CD14-positive monocyte (primary cell): ENCODE results near the gene JMJD6. TPM values are rescaled to one million over a fixed set of nuclear protein-coding genes. Genes with fewer than 3 reads are reported as not detected.

ENCODE experiments used
- DNase-seq, 3 donors: peaks; one replicate each; pipeline ENCODE4 v3.0.0-alpha.2; 2011 to 2022
- H2AFZ ChIP-seq: 2 replicates; pipeline ENCODE4 v1.6.0; 2012; ENCODE audit warnings: mild to moderate bottlenecking, low read depth, low read length, inconsistent platforms; ENCODE audit not compliant: insufficient read depth, poor library complexity, severe bottlenecking
- H3K27ac ChIP-seq, 2 donors: 1 replicate in 1 of 2; 2 replicates in 1 of 2; pipeline ENCODE4 v1.5.1; 2012 to 2013; ENCODE audit warnings: low read length in 2 of 2, control low read depth in 1 of 2, inconsistent platforms in 1 of 2, low read depth in 1 of 2, mild to moderate bottlenecking in 1 of 2
- H3K27me3 ChIP-seq, 2 donors: one replicate each; pipeline versions ENCODE4 v1.6.0 to v1.6.1; 2011 to 2013; ENCODE audit warnings: low read length in 2 of 2; ENCODE audit not compliant: control insufficient read depth in 2 of 2, insufficient read depth in 2 of 2
- H3K36me3 ChIP-seq, 2 donors: replicated peaks in 1 of 2; 1 replicate in 1 of 2; 2 replicates in 1 of 2; pipeline versions ENCODE4 v1.5.1 to v1.6.1; 2012 to 2013; ENCODE audit warnings: low read length in 2 of 2, control low read depth in 1 of 2, inconsistent platforms in 1 of 2, mild to moderate bottlenecking in 1 of 2; ENCODE audit not compliant: insufficient read depth in 2 of 2, control insufficient read depth in 1 of 2
- H3K4me1 ChIP-seq, 2 donors: 1 replicate in 1 of 2; 2 replicates in 1 of 2; pipeline versions ENCODE4 v1.5.1 to v1.6.1; 2012 to 2013; ENCODE audit warnings: low read length in 2 of 2, control low read depth in 1 of 2, inconsistent platforms in 1 of 2, mild to moderate bottlenecking in 1 of 2, moderate library complexity in 1 of 2; ENCODE audit not compliant: insufficient read depth in 2 of 2, control insufficient read depth in 1 of 2
- H3K4me2 ChIP-seq: replicated peaks from 2 replicates; pipeline ENCODE3; 2012; ENCODE audit warnings: low read length, moderate library complexity, mild to moderate bottlenecking; ENCODE audit not compliant: poor library complexity, severe bottlenecking; ENCODE audit errors: extremely low read depth
- H3K4me3 ChIP-seq, 3 experiments: fragments of 200-600 bp in 1 of 3; sonication (generic) in 1 of 3; replicated peaks in 1 of 3; 1 replicate in 2 of 3; 2 replicates in 1 of 3; pipeline ENCODE4 v1.5.1; 2011 to 2013; ENCODE audit warnings: low read length in 3 of 3, mild to moderate bottlenecking in 3 of 3, control low read depth in 2 of 3, low read depth in 2 of 3, inconsistent platforms in 1 of 3, moderate library complexity in 1 of 3
- H3K79me2 ChIP-seq: 2 replicates; pipeline ENCODE4 v1.6.0; 2012; ENCODE audit warnings: mild to moderate bottlenecking, control low read depth, inconsistent platforms, low read length, moderate library complexity; ENCODE audit not compliant: insufficient read depth
- H3K9ac ChIP-seq: 2 replicates; pipeline ENCODE4 v1.6.0; 2017; ENCODE audit warnings: low read length, mild to moderate bottlenecking; ENCODE audit not compliant: insufficient read depth, poor library complexity, severe bottlenecking
- H3K9me3 ChIP-seq, 2 donors: replicated peaks in 1 of 2; 1 replicate in 1 of 2; 2 replicates in 1 of 2; pipeline versions ENCODE4 v1.5.1 to v1.6.1; 2012 to 2013; ENCODE audit warnings: low read length in 2 of 2, control low read depth in 1 of 2; ENCODE audit not compliant: control insufficient read depth in 1 of 2, insufficient read depth in 1 of 2
- H4K20me1 ChIP-seq: 2 replicates; pipeline ENCODE4 v1.6.0; 2012; ENCODE audit warnings: mild to moderate bottlenecking, low read length, control low read depth, moderate library complexity; ENCODE audit not compliant: insufficient read depth
- H3K27ac Mint-ChIP-seq, 7 donors: one replicate each; pipeline ENCODE4 v1.8.0; 2020; ENCODE audit warnings: mild to moderate bottlenecking in 7 of 7, mixed read lengths in 7 of 7, moderate library complexity in 6 of 7, inconsistent platforms in 2 of 7
- H3K27me3 Mint-ChIP-seq, 3 donors: one replicate each; pipeline ENCODE4 v1.8.0; 2021 to 2022; ENCODE audit warnings: low read depth in 3 of 3, mild to moderate bottlenecking in 3 of 3, mixed read lengths in 3 of 3, moderate library complexity in 3 of 3, inconsistent platforms in 1 of 3
- H3K36me3 Mint-ChIP-seq, 2 donors: one replicate each; pipeline ENCODE4 v1.8.0; 2020; ENCODE audit warnings: mixed read lengths in 2 of 2, inconsistent platforms in 1 of 2, mild to moderate bottlenecking in 1 of 2
- H3K4me1 Mint-ChIP-seq: one replicate; pipeline ENCODE4 v1.8.0; 2020; ENCODE audit warnings: mild to moderate bottlenecking, mixed read lengths
- H3K4me3 Mint-ChIP-seq, 2 donors: one replicate each; pipeline ENCODE4 v1.8.0; 2020; ENCODE audit warnings: mild to moderate bottlenecking in 2 of 2, mixed read lengths in 2 of 2, moderate library complexity in 1 of 2
- H3K9me3 Mint-ChIP-seq, 7 donors: one replicate each; pipeline ENCODE4 v1.8.0; 2020 to 2022; ENCODE audit warnings: mixed read lengths in 7 of 7, mild to moderate bottlenecking in 6 of 7, moderate library complexity in 6 of 7, inconsistent platforms in 2 of 7
- WGBS: methylation state at CpG from one replicate; pipeline ENCODE4 v1.1.5; 2013; ENCODE audit warnings: missing lambda C conversion rate; ENCODE audit not compliant: insufficient coverage; 5-methylcytosine and 5-hydroxymethylcytosine counted together
- intact Hi-C, 2 donors: fragments of 100-400 bp; cut with micrococcal nuclease; formaldehyde crosslinking; loops; one replicate each; pipeline versions ENCODE4 v1.15.0 to v1.15.1; 2023
- polyA plus RNA-seq, 3 donors: library from polyadenylated mRNA; depleted of rRNA in 1 of 3; unstranded in 2 of 3; stranded (reverse) in 1 of 3; fragments of 300-500 nt in 2 of 3; fragments of >200 nt in 1 of 3; fragmentation: Illumina TruSeq in 2 of 3; gene quantifications; 1 replicate in 2 of 3; 2 replicates in 1 of 3; pipeline ENCODE4 v1.2.3, GENCODE V29; 2012 to 2021
- TF ChIP-seq, protein P1 (sequence below): fragments of 200-600 bp; IDR thresholded peaks from one replicate; pipeline ENCODE4 v1.8.0; 2022; ENCODE audit warnings: antibody characterized with exemption, mild to moderate bottlenecking

The JMJD6 gene
- polyA plus RNA-seq, 3 donors = 24.6 to 75.0 (median 26.2) TPM

DNA sequence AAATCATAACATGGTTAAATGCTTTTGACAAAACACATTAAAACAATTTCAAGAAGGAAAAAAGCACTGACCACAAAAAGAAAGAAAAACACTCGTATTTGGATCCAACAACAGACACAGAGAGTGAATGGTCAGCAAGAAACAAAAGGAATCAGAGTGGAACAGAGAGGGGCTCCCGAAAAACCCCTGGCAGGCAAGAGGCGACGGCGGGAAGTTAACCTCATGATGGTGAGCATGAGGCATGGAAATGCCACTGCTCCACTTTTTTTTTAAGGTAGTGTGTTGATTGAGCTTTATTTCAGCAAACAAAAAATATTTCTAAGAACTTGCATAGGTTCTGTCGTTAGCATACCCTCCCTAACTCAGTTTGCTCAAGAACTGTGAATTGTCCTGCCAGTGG lies 50.8 kb downstream of the JMJD6 start:
- H3K27me3 Mint-ChIP-seq = peaks cover 0 to 4% (median 1%) of the 10 kb centered on the region in 3 donors
- Histone ChIP-seq H3K27ac (no peak overlapping the region), H2AFZ (no peak overlapping the region), H3K4me3 (no peak overlapping the region), H3K9me3 (no peaks in the 10 kb centered on the region), H3K36me3 (no peaks in the 10 kb centered on the region), H4K20me1 (no peaks in the 10 kb centered on the region), H3K27me3 (no peaks in the 10 kb centered on the region), H3K4me2 (no peak overlapping the region), H3K4me1 (peaks cover 12 to 15% of the 10 kb centered on the region in 2 donors), H3K9ac (no peak overlapping the region), H3K79me2 (no peaks in the 10 kb centered on the region)
- no peak for DNase-seq
- no peaks in the 10 kb centered on the region for H3K36me3 Mint-ChIP-seq
- no peak overlapping the region for H3K27ac Mint-ChIP-seq
- intact Hi-C loops = loop anchor here (2.0 to 10.0 kb wide), 2 partner anchors 39 to 49 kb away; partner anchors contain the start of genes JMJD6 (in 1 of the 2) and METTL23 (in 1 of the 2)
- TF ChIP-seq, protein P1, sequence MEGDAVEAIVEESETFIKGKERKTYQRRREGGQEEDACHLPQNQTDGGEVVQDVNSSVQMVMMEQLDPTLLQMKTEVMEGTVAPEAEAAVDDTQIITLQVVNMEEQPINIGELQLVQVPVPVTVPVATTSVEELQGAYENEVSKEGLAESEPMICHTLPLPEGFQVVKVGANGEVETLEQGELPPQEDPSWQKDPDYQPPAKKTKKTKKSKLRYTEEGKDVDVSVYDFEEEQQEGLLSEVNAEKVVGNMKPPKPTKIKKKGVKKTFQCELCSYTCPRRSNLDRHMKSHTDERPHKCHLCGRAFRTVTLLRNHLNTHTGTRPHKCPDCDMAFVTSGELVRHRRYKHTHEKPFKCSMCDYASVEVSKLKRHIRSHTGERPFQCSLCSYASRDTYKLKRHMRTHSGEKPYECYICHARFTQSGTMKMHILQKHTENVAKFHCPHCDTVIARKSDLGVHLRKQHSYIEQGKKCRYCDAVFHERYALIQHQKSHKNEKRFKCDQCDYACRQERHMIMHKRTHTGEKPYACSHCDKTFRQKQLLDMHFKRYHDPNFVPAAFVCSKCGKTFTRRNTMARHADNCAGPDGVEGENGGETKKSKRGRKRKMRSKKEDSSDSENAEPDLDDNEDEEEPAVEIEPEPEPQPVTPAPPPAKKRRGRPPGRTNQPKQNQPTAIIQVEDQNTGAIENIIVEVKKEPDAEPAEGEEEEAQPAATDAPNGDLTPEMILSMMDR = no peak
- no peak overlapping the region for H3K4me3 Mint-ChIP-seq
- 100% methylated on average over 4 of the region's 6 CpGs for WGBS
- H3K9me3 Mint-ChIP-seq = peaks cover 0 to 2% (median 0%) of the 10 kb centered on the region in 7 donors
- H3K4me1 Mint-ChIP-seq = peaks cover 17% of the 10 kb centered on the region

DNA sequence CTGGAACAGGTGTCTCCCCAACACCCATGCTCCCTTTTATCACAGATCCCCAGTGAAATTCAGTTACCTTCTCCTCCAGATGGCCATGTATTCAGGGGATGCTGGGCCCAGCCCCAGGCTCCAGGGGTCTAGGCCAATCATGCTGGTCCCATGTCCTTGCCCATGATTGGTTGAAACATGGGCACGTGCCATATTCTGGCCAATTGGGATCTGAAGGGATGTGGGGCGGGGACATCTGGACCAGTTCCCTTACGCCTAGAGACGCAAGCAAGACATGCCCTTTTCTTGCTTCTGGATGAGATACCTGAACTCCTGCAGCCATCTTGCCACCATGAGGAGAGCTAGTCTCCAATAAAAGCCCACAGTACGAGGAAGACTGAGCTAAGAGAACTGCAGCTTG lies 51.8 kb downstream of the JMJD6 start:
- H3K4me2 ChIP-seq = no peak overlapping the region
- no peak overlapping the region for H3K27ac ChIP-seq
- no peak for DNase-seq
- H3K9me3 Mint-ChIP-seq = peaks cover 0 to 2% (median 0%) of the 10 kb centered on the region in 7 donors
- H3K27me3 Mint-ChIP-seq = peaks cover 0 to 4% (median 1%) of the 10 kb centered on the region in 3 donors
- no peak overlapping the region for H3K4me3 Mint-ChIP-seq
- 96% methylated on average over 5 of the region's 5 CpGs for WGBS
- H3K27me3 ChIP-seq = no peaks in the 10 kb centered on the region
- H2AFZ ChIP-seq = no peak overlapping the region
- H3K36me3 Mint-ChIP-seq = no peaks in the 10 kb centered on the region
- intact Hi-C loops = loop anchor here (2.0 to 10.0 kb wide), 3 partner anchors 40 to 53 kb away; partner anchors contain the start of genes JMJD6 (in 2 of the 2) and METTL23 (in 2 of the 2)
- no peaks in the 10 kb centered on the region for H3K9me3 ChIP-seq
- no peak overlapping the region for H3K4me3 ChIP-seq
- H3K4me1 Mint-ChIP-seq = peaks cover 18% of the 10 kb centered on the region
- no peak overlapping the region for H3K27ac Mint-ChIP-seq
- no peak overlapping the region for H3K9ac ChIP-seq
- no peaks in the 10 kb centered on the region for H4K20me1 ChIP-seq
- peaks cover 12 to 15% of the 10 kb centered on the region in 2 donors for H3K4me1 ChIP-seq
- no peaks in the 10 kb centered on the region for H3K36me3 ChIP-seq
- TF ChIP-seq, protein P1 = no peak
- H3K79me2 ChIP-seq = no peaks in the 10 kb centered on the region
